ENCODE measurements around the gene GALK2. TPM values are rescaled to one million over a fixed set of nuclear protein-coding genes. Genes with fewer than 3 reads are reported as not detected.

The GALK2 gene
- total and polyA plus RNA-seq, 10 donors, result 6.8 to 60.8 (median 32.7) TPM

DNA sequence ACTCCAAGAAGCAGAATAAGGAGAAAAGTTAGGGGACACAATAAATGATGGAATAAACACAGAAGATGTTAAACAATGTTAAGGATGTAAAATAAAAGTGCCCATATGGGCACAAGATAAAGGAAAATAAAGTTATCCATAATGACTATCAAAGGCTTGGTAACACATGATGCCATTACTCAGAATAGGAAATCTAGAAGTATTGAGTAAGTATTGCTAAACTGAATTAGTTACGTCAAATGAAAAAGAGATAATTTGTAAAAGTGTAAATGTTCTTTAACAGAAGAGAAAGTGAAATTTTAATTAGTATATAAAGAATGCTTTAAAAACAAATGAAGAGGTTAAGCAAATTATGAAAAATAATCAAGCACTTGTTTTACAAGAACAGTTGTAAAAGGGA lies 21.3 kb upstream of the GALK2 start:
- intact Hi-C loops (cut with DNase I; ENCODE audit: low total_unique reads), result loop anchor here (5.0 to 10.0 kb wide), 2 partner anchors 104 to 286 kb away; partner anchors contain the start of gene SECISBP2L
- Histone ChIP-seq H3K4me1 (peaks cover 33 to 94% (median 76%) of the 10 kb centered on the region in 6 donors), H3K4me3 (no peak overlapping the region), H3K9me3 (no peaks in the 10 kb centered on the region), H3K27me3 (replicated peaks in 1 of 7) (no peaks in the 10 kb centered on the region), H3K36me3 (peaks cover 0 to 18% (median 7%) of the 10 kb centered on the region in 6 donors), H3K27ac (peak overlapping the region in 2 of 8 donors; percentile 29 to 43)
- TF ChIP-seq POLR2AphosphoS5 (IDR thresholded peaks at IDR 0.05), result no peak
- TF ChIP-seq POLR2A (IDR thresholded peaks at IDR 0.05), result no peak
- TF ChIP-seq, protein P1, sequence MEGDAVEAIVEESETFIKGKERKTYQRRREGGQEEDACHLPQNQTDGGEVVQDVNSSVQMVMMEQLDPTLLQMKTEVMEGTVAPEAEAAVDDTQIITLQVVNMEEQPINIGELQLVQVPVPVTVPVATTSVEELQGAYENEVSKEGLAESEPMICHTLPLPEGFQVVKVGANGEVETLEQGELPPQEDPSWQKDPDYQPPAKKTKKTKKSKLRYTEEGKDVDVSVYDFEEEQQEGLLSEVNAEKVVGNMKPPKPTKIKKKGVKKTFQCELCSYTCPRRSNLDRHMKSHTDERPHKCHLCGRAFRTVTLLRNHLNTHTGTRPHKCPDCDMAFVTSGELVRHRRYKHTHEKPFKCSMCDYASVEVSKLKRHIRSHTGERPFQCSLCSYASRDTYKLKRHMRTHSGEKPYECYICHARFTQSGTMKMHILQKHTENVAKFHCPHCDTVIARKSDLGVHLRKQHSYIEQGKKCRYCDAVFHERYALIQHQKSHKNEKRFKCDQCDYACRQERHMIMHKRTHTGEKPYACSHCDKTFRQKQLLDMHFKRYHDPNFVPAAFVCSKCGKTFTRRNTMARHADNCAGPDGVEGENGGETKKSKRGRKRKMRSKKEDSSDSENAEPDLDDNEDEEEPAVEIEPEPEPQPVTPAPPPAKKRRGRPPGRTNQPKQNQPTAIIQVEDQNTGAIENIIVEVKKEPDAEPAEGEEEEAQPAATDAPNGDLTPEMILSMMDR (IDR thresholded peaks at IDR 0.05 in 8 of 11, conservative IDR thresholded peaks at IDR 0.05 in 3 of 11), result no peak
- WGBS, 5 donors, result 37 to 83% (median 77%) methylated on average over 1 of the region's 1 CpG
- no peak for DNase-seq

DNA sequence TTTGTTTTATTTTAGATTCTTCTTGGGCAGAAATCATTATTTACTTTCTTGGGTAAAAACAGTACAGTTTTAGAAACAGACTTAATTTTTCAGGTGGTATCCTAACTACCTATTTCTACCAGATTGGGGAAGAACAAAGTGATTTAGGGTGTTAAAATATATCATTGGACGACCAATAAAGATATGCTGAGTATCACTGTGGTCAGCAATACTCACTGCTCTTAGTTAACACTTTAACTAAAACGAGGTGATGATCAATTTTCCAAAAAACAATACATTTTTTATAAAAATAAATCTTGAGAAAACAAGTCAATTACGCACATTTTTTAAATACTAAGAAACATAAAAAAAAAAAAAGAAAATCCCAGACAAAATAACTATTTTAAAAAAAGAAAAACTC lies 18.2 kb upstream of the GALK2 start:
- Histone ChIP-seq H3K4me3 (no peak overlapping the region), H3K9me3 (no peaks in the 10 kb centered on the region), H3K4me1 (peaks cover 37 to 92% (median 78%) of the 10 kb centered on the region in 6 donors), H3K27me3 (replicated peaks in 1 of 7) (no peaks in the 10 kb centered on the region), H3K27ac (no peak overlapping the region), H3K36me3 (peaks cover 0 to 6% (median 0%) of the 10 kb centered on the region in 6 donors)
- DNase-seq, result no peak
- 79 to 87% (median 86%) methylated on average over 3 of the region's 3 CpGs for WGBS, 5 donors
- TF ChIP-seq, protein P1 (IDR thresholded peaks at IDR 0.05 in 8 of 11, conservative IDR thresholded peaks at IDR 0.05 in 3 of 11), result no peak
- TF ChIP-seq POLR2A (IDR thresholded peaks at IDR 0.05) (no peak), POLR2AphosphoS5 (IDR thresholded peaks at IDR 0.05) (no peak)
- intact Hi-C loops (cut with DNase I; ENCODE audit: low total_unique reads), result no loop called here

DNA sequence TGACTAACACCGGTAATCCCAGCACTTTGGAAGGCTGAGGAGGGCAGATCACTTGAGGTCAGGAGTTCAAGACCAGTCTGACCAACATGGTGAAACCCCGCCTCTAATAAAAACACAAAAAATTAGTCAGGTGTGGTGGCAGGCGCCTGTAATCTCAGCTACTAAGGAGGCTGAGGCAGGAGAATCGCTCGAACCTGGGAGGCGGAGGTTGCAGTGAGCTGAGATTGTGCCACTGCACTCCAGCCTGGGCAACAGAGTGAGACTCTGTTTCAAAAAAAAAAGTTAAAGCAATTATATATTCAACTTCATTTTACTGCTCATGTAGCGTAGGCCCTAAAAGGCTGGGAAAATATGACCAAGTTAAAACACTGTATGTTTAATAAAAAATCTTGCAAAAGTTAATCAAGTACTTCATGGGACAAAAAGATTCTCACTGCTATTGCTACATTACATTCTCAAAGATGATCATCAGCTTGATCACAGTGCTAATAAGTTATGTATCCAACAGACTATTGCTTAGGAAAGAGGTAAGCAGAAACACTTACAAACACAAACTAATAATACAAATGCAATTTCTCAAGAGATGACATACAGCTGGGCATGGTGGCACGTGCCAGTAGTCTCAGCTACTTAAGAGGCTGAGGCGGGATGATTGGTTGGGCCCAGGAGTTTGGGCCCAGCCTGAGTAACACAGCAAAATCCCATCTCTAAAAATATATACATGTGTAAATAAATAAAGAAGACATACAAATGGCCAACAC lies 17.3 kb upstream of the GALK2 start:
- no peak overlapping the region for H3K4me3 ChIP-seq
- no peaks in the 10 kb centered on the region for H3K27me3 ChIP-seq (replicated peaks in 1 of 7)
- no peak for DNase-seq
- H3K36me3 ChIP-seq, result peaks cover 0 to 6% (median 0%) of the 10 kb centered on the region in 6 donors
- H3K4me1 ChIP-seq, result peaks cover 36 to 92% (median 78%) of the 10 kb centered on the region in 6 donors
- WGBS, 5 donors, result 86 to 95% (median 93%) methylated on average over 9 of the region's 9 CpGs
- no peaks in the 10 kb centered on the region for H3K9me3 ChIP-seq
- no peak overlapping the region for H3K27ac ChIP-seq
- intact Hi-C loops (cut with DNase I; ENCODE audit: low total_unique reads), result no loop called here
- TF ChIP-seq, protein P1 (IDR thresholded peaks at IDR 0.05 in 8 of 11, conservative IDR thresholded peaks at IDR 0.05 in 3 of 11), result no peak
- TF ChIP-seq POLR2AphosphoS5 (IDR thresholded peaks at IDR 0.05) (no peak), POLR2A (IDR thresholded peaks at IDR 0.05) (no peak)

DNA sequence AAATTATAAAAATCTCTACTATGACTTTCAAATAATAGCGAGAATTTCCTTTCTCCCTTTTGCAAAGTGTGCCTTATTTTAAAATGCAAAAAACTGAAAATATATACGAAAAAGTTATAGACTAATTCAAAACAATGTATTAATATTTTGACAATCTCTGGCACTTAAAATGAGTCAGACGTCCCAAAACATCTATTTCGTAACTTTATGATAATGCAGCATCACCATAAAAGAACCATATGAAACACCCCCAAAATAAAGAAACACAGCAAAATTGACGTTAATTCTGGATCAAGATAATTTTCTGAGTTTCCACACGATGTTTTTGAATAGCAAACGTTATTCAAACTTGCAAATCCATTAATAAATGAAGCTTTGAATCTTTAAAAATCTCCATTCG lies 15.7 kb upstream of the GALK2 start:
- H3K27me3 ChIP-seq (replicated peaks in 1 of 7), result no peaks in the 10 kb centered on the region
- intact Hi-C loops (cut with DNase I; ENCODE audit: low total_unique reads), result no loop called here
- TF ChIP-seq POLR2AphosphoS5 (IDR thresholded peaks at IDR 0.05) (no peak), POLR2A (IDR thresholded peaks at IDR 0.05) (no peak)
- TF ChIP-seq, protein P1 (IDR thresholded peaks at IDR 0.05 in 8 of 11, conservative IDR thresholded peaks at IDR 0.05 in 3 of 11), result no peak
- DNase-seq, result no peak
- peaks cover 0 to 6% (median 0%) of the 10 kb centered on the region in 6 donors for H3K36me3 ChIP-seq
- no peaks in the 10 kb centered on the region for H3K9me3 ChIP-seq
- peaks cover 36 to 86% (median 64%) of the 10 kb centered on the region in 6 donors for H3K4me1 ChIP-seq
- H3K4me3 ChIP-seq, result peak overlapping the region; percentile 77 to 99 (median 86)
- 22 to 31% (median 24%) methylated on average over 8 of the region's 8 CpGs for WGBS, 5 donors
- H3K27ac ChIP-seq, result peak overlapping the region in 5 of 8 donors; percentile 89 to 94 (median 91)

All from spleen (tissue), 11 donors.